ENCODE measurements around the gene SCART1.
"Not testable (repeated sequence)": the region's sequence is repeated elsewhere in the genome, so short reads cannot be mapped to it uniquely, and the experiment has no call there.

SCART1 gene

GRCh38 chr10:133432789-133433188, 21.0 kb upstream of the SCART1 start:
- not testable (repeated sequence) for DNase-seq (ENCODE audit: low read depth in 2 of 2)

GRCh38 chr10:133438711-133439273, 15.0 kb upstream of the SCART1 start:
- DNase-seq (ENCODE audit: low read depth in 2 of 2), result no peak

- DNase-seq (ENCODE audit: low read depth in 2 of 2), result no peak
Measured at GRCh38 chr10:133439517-133440461, 14.0 kb upstream of the SCART1 start.

GRCh38 chr10:133440633-133441285, 13.0 kb upstream of the SCART1 start:
- DNase-seq (ENCODE audit: low read depth in 2 of 2), result no peak

GRCh38 chr10:133441356-133441755, 12.4 kb upstream of the SCART1 start:
- DNase-seq (ENCODE audit: low read depth in 2 of 2), result not testable (repeated sequence)

GRCh38 chr10:133441780-133442179, 12.0 kb upstream of the SCART1 start:
- DNase-seq (ENCODE audit: low read depth in 2 of 2), result no peak

- no peak for DNase-seq (ENCODE audit: low read depth in 2 of 2)
Measured at GRCh38 chr10:133442191-133442966, 11.4 kb upstream of the SCART1 start.

GRCh38 chr10:133442967-133443924, 10.5 kb upstream of the SCART1 start:
- DNase-seq (ENCODE audit: low read depth in 2 of 2), result no peak

- DNase-seq (ENCODE audit: low read depth in 2 of 2), result no peak
Measured at GRCh38 chr10:133444342-133445267, 9.1 kb upstream of the SCART1 start.

GRCh38 chr10:133445268-133445732, 8.4 kb upstream of the SCART1 start:
- DNase-seq (ENCODE audit: low read depth in 2 of 2), result no peak

- no peak for DNase-seq (ENCODE audit: low read depth in 2 of 2)
Measured at GRCh38 chr10:133445751-133446708, 7.7 kb upstream of the SCART1 start.

GRCh38 chr10:133446979-133447378, 6.8 kb upstream of the SCART1 start:
- no peak for DNase-seq (ENCODE audit: low read depth in 2 of 2)

- no peak for DNase-seq (ENCODE audit: low read depth in 2 of 2)
Measured at GRCh38 chr10:133448120-133448519, 5.6 kb upstream of the SCART1 start.

GRCh38 chr10:133451346-133451745, 2.4 kb upstream of the SCART1 start:
- DNase-seq (ENCODE audit: low read depth in 2 of 2), result no peak

GRCh38 chr10:133452453-133452852, 1.3 kb upstream of the SCART1 start:
- no peak for DNase-seq (ENCODE audit: low read depth in 2 of 2)

- no peak for DNase-seq (ENCODE audit: low read depth in 2 of 2)
Measured at GRCh38 chr10:133454204-133454893, 604 bp downstream of the SCART1 start.

- DNase-seq (ENCODE audit: low read depth in 2 of 2), result no peak
Measured at GRCh38 chr10:133455196-133455595, 1.5 kb downstream of the SCART1 start.

GRCh38 chr10:133455611-133456031, 1.9 kb downstream of the SCART1 start:
- no peak for DNase-seq (ENCODE audit: low read depth in 2 of 2)

All from fibroblast of skin of left biceps (primary cell).